ENCODE results near the gene NOX3.

GRCh38 chr6:155402656-155403304 is 52.9 kb downstream of the NOX3 start:
- TF ChIP-seq, protein P1, sequence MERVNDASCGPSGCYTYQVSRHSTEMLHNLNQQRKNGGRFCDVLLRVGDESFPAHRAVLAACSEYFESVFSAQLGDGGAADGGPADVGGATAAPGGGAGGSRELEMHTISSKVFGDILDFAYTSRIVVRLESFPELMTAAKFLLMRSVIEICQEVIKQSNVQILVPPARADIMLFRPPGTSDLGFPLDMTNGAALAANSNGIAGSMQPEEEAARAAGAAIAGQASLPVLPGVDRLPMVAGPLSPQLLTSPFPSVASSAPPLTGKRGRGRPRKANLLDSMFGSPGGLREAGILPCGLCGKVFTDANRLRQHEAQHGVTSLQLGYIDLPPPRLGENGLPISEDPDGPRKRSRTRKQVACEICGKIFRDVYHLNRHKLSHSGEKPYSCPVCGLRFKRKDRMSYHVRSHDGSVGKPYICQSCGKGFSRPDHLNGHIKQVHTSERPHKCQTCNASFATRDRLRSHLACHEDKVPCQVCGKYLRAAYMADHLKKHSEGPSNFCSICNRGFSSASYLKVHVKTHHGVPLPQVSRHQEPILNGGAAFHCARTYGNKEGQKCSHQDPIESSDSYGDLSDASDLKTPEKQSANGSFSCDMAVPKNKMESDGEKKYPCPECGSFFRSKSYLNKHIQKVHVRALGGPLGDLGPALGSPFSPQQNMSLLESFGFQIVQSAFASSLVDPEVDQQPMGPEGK (CRISPR knock-in tag; IDR thresholded peaks at IDR 0.05; ENCODE audit: borderline replicate concordance) = no peak
- TF ChIP-seq BACH2 (CRISPR knock-in tag; IDR thresholded peaks at IDR 0.05; ENCODE audit: borderline replicate concordance) = no peak
- TF ChIP-seq ARNTL (CRISPR knock-in tag; IDR thresholded peaks at IDR 0.05; ENCODE audit: borderline replicate concordance, low read depth) = no peak
- TF ChIP-seq RARB (CRISPR knock-in tag; IDR thresholded peaks at IDR 0.05) = no peak

All from SK-N-SH treated with all-trans-retinoic acid at 6 μM for 48 hours (cell line).